ENCODE measurements around the gene CABLES1.

- TF ChIP-seq CTCF (conservative IDR thresholded peaks at IDR 0.05) (no peak), EZH2 (IDR thresholded peaks at IDR 0.05; ENCODE audit: low read depth) (no peak)
These were observed 97.0 kb downstream of the CABLES1 start for GRCh38 chr18:23232331-23232730.
